Subcutaneous adipose tissue (tissue), 4 donors: ENCODE measurements around the gene MRI1. TPM values are rescaled to one million over a fixed set of nuclear protein-coding genes. Genes with fewer than 3 reads are reported as not detected.

Experiments
- total RNA-seq, 4 donors: library from RNA; depleted of rRNA; stranded (reverse); fragments of >200 nt; gene quantifications; one replicate each; pipeline ENCODE4 v1.1.0, GENCODE V29; 2016
- TF ChIP-seq, protein P1 (sequence below): fragments of 450-650 bp; IDR thresholded peaks from one replicate; pipeline ENCODE4 v1.5.1; 2016; ENCODE audit warnings: low read depth, mild to moderate bottlenecking, control low read depth, antibody characterized with exemption, moderate library complexity

The MRI1 gene
- total RNA-seq = 10 to 100 TPM; 12.1 to 81.9 (median 40.3) TPM

DNA sequence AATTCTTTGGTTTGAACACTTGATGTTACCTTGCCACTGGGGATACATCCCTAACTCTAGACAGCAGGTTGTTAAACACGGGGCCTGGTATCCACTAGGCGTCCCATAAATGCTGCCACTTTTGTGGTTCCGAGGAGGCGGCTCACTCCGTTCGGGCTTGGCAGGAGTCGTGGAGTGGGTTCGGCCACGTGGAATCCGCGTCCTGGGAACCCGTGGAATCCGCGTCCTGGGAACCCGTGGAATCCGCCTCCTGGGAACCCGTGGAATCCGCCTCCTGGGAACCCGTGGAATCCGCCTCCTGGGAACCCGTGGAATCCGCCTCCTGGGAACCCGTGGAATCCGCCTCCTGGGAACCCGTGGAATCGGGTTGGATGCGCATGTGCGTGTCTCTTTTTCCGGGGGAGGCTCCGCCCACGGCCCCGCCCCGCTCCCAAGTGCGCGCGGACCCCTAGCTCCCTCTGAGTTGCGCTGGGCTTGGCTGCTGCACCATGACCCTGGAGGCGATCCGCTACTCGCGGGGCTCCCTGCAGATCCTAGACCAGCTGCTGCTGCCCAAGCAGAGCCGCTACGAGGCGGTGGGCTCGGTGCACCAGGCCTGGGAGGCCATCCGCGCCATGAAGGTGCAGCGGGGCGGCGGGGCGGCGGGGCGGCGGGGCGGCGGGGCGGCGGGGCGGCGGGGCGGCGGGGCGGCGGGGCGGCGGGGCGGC, at the start of gene MRI1:
TSS of gene MRI1 (plus strand) at position 422 of the 707 bp plus-strand sequence. CDS start at position 489, 67 bp downstream.
- TF ChIP-seq, protein P1, sequence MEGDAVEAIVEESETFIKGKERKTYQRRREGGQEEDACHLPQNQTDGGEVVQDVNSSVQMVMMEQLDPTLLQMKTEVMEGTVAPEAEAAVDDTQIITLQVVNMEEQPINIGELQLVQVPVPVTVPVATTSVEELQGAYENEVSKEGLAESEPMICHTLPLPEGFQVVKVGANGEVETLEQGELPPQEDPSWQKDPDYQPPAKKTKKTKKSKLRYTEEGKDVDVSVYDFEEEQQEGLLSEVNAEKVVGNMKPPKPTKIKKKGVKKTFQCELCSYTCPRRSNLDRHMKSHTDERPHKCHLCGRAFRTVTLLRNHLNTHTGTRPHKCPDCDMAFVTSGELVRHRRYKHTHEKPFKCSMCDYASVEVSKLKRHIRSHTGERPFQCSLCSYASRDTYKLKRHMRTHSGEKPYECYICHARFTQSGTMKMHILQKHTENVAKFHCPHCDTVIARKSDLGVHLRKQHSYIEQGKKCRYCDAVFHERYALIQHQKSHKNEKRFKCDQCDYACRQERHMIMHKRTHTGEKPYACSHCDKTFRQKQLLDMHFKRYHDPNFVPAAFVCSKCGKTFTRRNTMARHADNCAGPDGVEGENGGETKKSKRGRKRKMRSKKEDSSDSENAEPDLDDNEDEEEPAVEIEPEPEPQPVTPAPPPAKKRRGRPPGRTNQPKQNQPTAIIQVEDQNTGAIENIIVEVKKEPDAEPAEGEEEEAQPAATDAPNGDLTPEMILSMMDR = no peak

DNA sequence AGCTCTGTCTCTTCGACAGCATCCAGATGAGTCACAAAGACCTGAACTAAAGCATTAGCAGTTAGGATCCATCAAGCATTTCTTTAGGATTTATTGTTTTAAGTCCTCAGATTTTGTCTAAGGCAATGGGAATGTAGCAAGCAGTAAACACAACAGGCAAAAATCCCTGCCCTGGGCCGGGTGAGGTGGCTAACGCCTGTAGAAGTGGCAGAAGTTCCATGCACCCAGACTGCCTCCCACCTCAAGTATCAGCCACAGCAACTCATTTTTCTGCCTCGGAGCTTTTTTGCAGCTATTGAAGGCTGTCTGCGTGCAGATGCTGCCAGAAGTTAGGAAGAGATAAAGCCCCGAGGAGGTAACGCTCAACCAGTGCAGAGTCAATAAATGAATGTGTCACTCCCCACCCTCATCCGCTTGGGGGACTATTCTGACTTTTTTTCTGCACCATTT, 47.1 kb upstream of the MRI1 start:
- TF ChIP-seq, protein P1 = no peak

DNA sequence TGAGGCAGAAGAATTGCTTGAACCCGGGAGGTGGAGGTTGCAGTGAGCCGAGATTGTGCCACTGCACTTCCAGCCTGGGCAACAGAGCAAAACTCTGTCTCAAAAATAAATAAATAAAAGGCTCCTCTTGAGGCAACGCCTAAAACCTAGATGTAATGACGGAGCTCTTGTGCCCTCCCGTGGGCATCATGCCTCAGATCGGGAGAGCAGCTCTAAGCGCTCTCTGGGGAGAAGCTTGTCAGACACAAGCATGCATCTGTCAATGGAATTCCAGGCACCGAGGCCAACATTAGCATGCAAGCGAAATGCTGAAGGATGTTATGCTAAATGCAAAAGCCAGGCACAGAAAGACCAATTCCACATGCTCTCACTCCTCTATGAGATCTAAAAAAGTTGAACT, 45.6 kb upstream of the MRI1 start:
- TF ChIP-seq, protein P1 = no peak

DNA sequence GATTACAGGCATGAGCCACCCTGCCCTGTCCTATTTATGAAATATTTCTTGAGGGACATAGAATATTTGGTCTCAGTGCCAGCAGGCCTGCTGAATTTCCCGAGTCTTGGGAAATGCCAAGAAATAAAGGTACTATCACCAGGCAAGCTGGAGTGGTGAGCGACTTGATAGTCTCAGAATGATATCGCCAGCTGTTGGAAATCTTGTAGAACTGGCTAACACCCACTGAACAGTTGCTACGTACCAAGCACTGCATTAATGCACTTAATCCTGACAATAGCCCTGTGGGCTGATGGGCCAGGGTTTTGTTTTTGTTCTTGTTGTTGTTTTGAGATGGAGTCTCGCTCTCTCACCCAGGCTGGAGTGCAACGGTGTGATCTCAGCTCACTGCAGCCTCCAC, 42.2 kb upstream of the MRI1 start:
- TF ChIP-seq, protein P1 = no peak

DNA sequence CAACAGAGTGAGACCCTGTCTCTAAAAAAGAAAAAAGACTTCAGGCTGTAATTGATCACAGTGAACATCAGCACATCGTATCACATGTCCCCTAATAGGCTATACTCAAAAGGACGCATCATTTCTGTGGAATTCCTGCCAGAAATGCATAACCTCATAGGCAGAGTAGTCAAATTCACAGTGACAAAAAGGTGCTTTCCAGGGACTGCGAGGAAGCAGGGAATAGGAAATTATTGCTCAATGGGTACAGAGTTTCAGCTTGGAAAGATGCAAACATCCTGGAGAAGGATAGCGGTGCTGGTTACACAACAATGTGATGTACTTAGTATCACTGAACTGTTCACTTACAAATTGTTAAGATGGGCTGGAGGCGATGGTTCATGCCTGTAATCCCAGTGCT, 41.1 kb upstream of the MRI1 start:
- TF ChIP-seq, protein P1 = no peak

DNA sequence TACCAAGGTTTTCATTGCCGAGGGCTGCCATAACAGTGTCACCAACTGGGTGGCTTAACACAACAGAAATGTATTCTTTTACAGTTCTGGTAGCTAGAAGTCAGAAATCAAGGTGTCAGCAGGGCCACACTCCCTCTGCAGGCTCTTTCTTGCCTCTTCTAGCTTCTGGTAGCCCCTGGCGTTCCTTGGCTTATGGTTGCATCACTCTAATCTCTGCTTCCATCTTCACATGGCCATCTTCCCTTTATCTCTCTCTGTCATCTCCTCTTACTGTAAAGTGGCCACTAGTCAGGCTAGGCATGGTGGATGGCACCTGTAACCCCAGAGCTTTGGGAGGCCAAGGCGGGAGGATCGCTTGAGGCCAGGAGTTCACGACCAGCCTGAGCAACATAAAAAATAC, 38.0 kb upstream of the MRI1 start:
- TF ChIP-seq, protein P1 = no peak

DNA sequence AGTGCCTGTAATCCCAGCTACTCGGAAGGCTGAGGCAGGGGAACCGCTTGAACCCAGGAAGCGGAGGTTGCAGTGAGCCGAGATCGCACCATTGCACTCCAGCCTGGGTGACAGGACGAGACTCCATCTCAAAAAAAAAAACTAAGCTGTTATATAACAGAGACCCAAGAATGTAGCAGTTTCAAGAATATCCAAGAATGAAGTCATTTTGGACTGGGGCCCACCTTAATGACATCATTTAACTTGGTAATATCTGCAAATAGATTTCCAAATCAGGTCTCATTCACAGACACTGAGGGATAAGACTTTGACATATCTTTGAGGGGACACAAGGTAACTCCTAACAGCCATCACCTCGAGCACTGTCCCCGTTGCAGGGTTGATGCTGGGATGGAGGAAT, 36.5 kb upstream of the MRI1 start:
- TF ChIP-seq, protein P1 = no peak
